OCI-LY1 (cell line): ENCODE measurements around the gene REPS1.

ENCODE experiments used
- H2AFZ ChIP-seq: fragments of 200-600 bp; sonication (generic), shearing (Covaris generic); 2 replicates; pipeline ENCODE4 v1.6.0; 2014; ENCODE audit warnings: antibody characterized with exemption, mild to moderate bottlenecking, low read length
- H3F3A ChIP-seq: fragments of 200-600 bp; sonication (generic), shearing (Covaris generic); 2 replicates; pipeline ENCODE4 v1.6.0; 2014; ENCODE audit warnings: mild to moderate bottlenecking, antibody characterized with exemption, low read length, moderate library complexity; ENCODE audit not compliant: insufficient read depth
- H3K27ac ChIP-seq: fragments of 200-600 bp; sonication (generic); 2 replicates; pipeline ENCODE4 v1.5.1; 2014; ENCODE audit warnings: low read length, mixed run types, mild to moderate bottlenecking, low read depth; ENCODE audit not compliant: poor library complexity, severe bottlenecking
- H3K27me3 ChIP-seq: fragments of 200-600 bp; sonication (generic); 2 replicates; pipeline ENCODE4 v1.6.0; 2014; ENCODE audit warnings: antibody characterized with exemption, mild to moderate bottlenecking, low read length, moderate library complexity; ENCODE audit not compliant: insufficient read depth
- H3K36me3 ChIP-seq: fragments of 200-600 bp; sonication (generic); 2 replicates; pipeline ENCODE4 v1.6.1; 2014; ENCODE audit warnings: mild to moderate bottlenecking, antibody characterized with exemption, low read length, moderate library complexity, mixed read lengths; ENCODE audit not compliant: insufficient read depth
- H3K4me1 ChIP-seq: fragments of 200-600 bp; sonication (generic); 2 replicates; pipeline ENCODE4 v1.5.1; 2014; ENCODE audit warnings: mild to moderate bottlenecking, low read length, moderate library complexity; ENCODE audit not compliant: insufficient read depth, severe bottlenecking
- H3K4me2 ChIP-seq: fragments of 200-600 bp; sonication (generic), shearing (Covaris generic); 2 replicates; pipeline ENCODE4 v1.6.1; 2014; ENCODE audit warnings: low read length
- H3K4me3 ChIP-seq: fragments of 200-600 bp; sonication (generic); 2 replicates; pipeline ENCODE4 v1.5.1; 2014; ENCODE audit warnings: low read length, low read depth, mild to moderate bottlenecking, mixed read lengths; ENCODE audit not compliant: poor library complexity, severe bottlenecking
- H3K79me2 ChIP-seq: fragments of 200-600 bp; shearing (Covaris generic); 2 replicates; pipeline ENCODE4 v1.6.1; 2016; ENCODE audit warnings: mixed run types, low read length, mixed read lengths; ENCODE audit not compliant: insufficient read depth
- H3K9ac ChIP-seq: fragments of 200-600 bp; sonication (generic), shearing (Covaris generic); 2 replicates; pipeline ENCODE4 v1.6.1; 2014; ENCODE audit warnings: mild to moderate bottlenecking, low read length, mixed read lengths
- H3K9me2 ChIP-seq: fragments of 200-600 bp; sonication (generic), shearing (Covaris generic); 2 replicates; pipeline ENCODE4 v1.6.1; 2014; ENCODE audit warnings: low read depth, mild to moderate bottlenecking, low read length, mixed read lengths
- H3K9me3 ChIP-seq: fragments of 200-600 bp; shearing (Covaris generic); 2 replicates; pipeline ENCODE4 v1.6.1; 2014; ENCODE audit warnings: low read length, mixed read lengths
- H4K20me1 ChIP-seq: fragments of 200-600 bp; sonication (generic), shearing (Covaris generic); 2 replicates; pipeline ENCODE4 v1.6.0; 2016; ENCODE audit warnings: mild to moderate bottlenecking, low read length; ENCODE audit not compliant: insufficient read depth
- EZH2 ChIP-seq: fragments of 200-600 bp; sonication (generic), shearing (Covaris generic); IDR thresholded peaks from 2 replicates; pipeline ENCODE4 v1.8.0; 2017; ENCODE audit warnings: borderline replicate concordance, mixed run types, mild to moderate bottlenecking, antibody characterized with exemption, low read length, moderate library complexity, mixed read lengths
- TF ChIP-seq, protein P1 (sequence below): fragments of 200-600 bp; sonication (generic), shearing (Covaris generic); IDR thresholded peaks from 2 replicates; pipeline ENCODE4 v1.5.1; 2017; ENCODE audit warnings: mild to moderate bottlenecking, antibody characterized with exemption, low read length, moderate library complexity, mixed read lengths

Gene REPS1

GRCh38 chr6:138957903-138958302 is 30.1 kb downstream of the REPS1 start:
- no peaks in the 10 kb centered on the region for H3K9me3 ChIP-seq
- no peaks in the 10 kb centered on the region for H3K36me3 ChIP-seq
- H3K4me3 ChIP-seq = no peak overlapping the region
- TF ChIP-seq EZH2 = no peak
- TF ChIP-seq, protein P1, sequence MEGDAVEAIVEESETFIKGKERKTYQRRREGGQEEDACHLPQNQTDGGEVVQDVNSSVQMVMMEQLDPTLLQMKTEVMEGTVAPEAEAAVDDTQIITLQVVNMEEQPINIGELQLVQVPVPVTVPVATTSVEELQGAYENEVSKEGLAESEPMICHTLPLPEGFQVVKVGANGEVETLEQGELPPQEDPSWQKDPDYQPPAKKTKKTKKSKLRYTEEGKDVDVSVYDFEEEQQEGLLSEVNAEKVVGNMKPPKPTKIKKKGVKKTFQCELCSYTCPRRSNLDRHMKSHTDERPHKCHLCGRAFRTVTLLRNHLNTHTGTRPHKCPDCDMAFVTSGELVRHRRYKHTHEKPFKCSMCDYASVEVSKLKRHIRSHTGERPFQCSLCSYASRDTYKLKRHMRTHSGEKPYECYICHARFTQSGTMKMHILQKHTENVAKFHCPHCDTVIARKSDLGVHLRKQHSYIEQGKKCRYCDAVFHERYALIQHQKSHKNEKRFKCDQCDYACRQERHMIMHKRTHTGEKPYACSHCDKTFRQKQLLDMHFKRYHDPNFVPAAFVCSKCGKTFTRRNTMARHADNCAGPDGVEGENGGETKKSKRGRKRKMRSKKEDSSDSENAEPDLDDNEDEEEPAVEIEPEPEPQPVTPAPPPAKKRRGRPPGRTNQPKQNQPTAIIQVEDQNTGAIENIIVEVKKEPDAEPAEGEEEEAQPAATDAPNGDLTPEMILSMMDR = no peak
- no peak overlapping the region for H3K9ac ChIP-seq
- H3K4me1 ChIP-seq = no peaks in the 10 kb centered on the region
- H3K27me3 ChIP-seq = no peaks in the 10 kb centered on the region
- H3K9me2 ChIP-seq = no peaks in the 10 kb centered on the region
- H3F3A ChIP-seq = no peaks in the 10 kb centered on the region
- no peak overlapping the region for H3K4me2 ChIP-seq
- H2AFZ ChIP-seq = no peak overlapping the region
- peaks cover 18% of the 10 kb centered on the region for H3K79me2 ChIP-seq
- H3K27ac ChIP-seq = no peak overlapping the region
- H4K20me1 ChIP-seq = no peaks in the 10 kb centered on the region

- Histone ChIP-seq H3K9me3 (no peaks in the 10 kb centered on the region), H3K4me2 (no peak overlapping the region), H4K20me1 (no peaks in the 10 kb centered on the region), H2AFZ (no peak overlapping the region), H3K9me2 (no peaks in the 10 kb centered on the region), H3K27me3 (no peaks in the 10 kb centered on the region), H3K4me3 (no peak overlapping the region), H3K79me2 (peaks cover 18% of the 10 kb centered on the region), H3K9ac (no peak overlapping the region), H3K27ac (no peak overlapping the region), H3F3A (no peaks in the 10 kb centered on the region), H3K4me1 (no peaks in the 10 kb centered on the region), H3K36me3 (no peaks in the 10 kb centered on the region)
- TF ChIP-seq, protein P1 = no peak
- TF ChIP-seq EZH2 = no peak
Measured at GRCh38 chr6:138957484-138957883, 30.6 kb downstream of the REPS1 start.

DNA sequence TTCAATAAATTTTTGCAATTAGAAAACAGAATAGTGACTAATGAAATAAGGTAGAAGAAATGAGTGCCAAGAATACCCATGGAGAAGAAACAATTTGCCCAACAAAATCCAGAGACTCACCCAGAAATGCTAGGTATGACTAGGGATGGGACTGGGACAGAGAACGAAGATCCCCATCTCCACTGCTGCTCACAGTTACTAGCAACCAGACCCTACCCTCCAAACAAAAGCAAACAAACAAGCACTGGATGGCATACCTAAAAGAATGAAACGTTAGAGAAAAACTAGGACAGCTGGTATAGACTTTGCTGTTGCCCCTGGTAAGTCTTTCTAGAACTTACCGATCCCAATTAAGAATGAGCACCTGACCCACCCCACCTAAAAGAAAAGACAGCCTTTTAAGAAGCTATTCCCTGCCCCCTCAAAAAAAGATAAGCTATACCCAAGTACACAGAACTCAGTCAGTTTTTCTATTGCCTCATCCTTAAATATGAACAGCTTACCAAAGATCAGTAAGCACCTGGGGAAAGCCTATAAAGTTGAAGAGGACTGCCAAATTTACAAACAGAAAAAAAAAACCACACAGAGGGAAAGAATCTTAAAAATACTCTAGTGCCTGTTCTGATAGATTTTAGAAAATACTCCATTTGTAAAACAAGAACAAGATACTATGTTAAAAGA is 31.7 kb downstream of the REPS1 start:
- no peak overlapping the region for H3K9ac ChIP-seq
- H3K9me2 ChIP-seq = no peaks in the 10 kb centered on the region
- no peaks in the 10 kb centered on the region for H3K36me3 ChIP-seq
- no peaks in the 10 kb centered on the region for H3K27me3 ChIP-seq
- no peaks in the 10 kb centered on the region for H4K20me1 ChIP-seq
- H3K4me3 ChIP-seq = no peak overlapping the region
- peaks cover 18% of the 10 kb centered on the region for H3K79me2 ChIP-seq
- H3F3A ChIP-seq = no peaks in the 10 kb centered on the region
- no peaks in the 10 kb centered on the region for H3K9me3 ChIP-seq
- no peak overlapping the region for H2AFZ ChIP-seq
- TF ChIP-seq EZH2 = no peak
- TF ChIP-seq, protein P1 = no peak
- H3K4me2 ChIP-seq = no peak overlapping the region
- H3K4me1 ChIP-seq = no peaks in the 10 kb centered on the region
- H3K27ac ChIP-seq = no peak overlapping the region
